Prostate gland (tissue), 2 donors: Measurements from ENCODE around the gene BIRC6. TPM values are rescaled to one million over a fixed set of nuclear protein-coding genes. Genes with fewer than 3 reads are reported as not detected.

Source experiments
- DNase-seq: peaks from one replicate; pipeline ENCODE4 v3.0.0-alpha.2; 2019; ENCODE audit warnings: low spot score
- H3K27ac ChIP-seq, 2 donors: fragments of 200-600 bp; sonication (generic); 2 replicates each; pipeline ENCODE4 v1.5.1; 2017 to 2019
- H3K27me3 ChIP-seq: fragments of 200-600 bp; sonication (generic); replicated peaks from 2 replicates; pipeline ENCODE4 v1.5.1; 2019; ENCODE audit not compliant: insufficient read depth
- H3K36me3 ChIP-seq, 2 donors: fragments of 200-600 bp; sonication (generic); 1 replicate in 1 of 2; 2 replicates in 1 of 2; pipeline versions ENCODE4 v1.5.1 to v1.8.1; 2017 to 2019
- H3K4me1 ChIP-seq: fragments of 200-600 bp; sonication (generic); replicated peaks from 2 replicates; pipeline ENCODE4 v1.5.1; 2019
- H3K4me3 ChIP-seq, 2 donors: fragments of 200-600 bp; sonication (generic); 2 replicates each; pipeline ENCODE4 v1.5.1; 2017 to 2019
- H3K9me3 ChIP-seq: fragments of 200-600 bp; sonication (generic); 2 replicates; pipeline ENCODE4 v1.5.1; 2017
- POLR2A ChIP-seq: fragments of 450-650 bp; IDR thresholded peaks from one replicate; pipeline ENCODE4 v1.6.1; 2016; ENCODE audit warnings: antibody characterized with exemption, mild to moderate bottlenecking
- POLR2AphosphoS5 ChIP-seq: sonication (generic); formaldehyde crosslinking; IDR thresholded peaks from one replicate; pipeline ENCODE4 v1.6.1; 2017; ENCODE audit warnings: antibody characterized with exemption
- WGBS: methylation state at CpG from one replicate; pipeline ENCODE4 v1.1.5; 2018; 5-methylcytosine and 5-hydroxymethylcytosine counted together
- intact Hi-C: fragments of 100-400 bp; cut with DNase I; formaldehyde crosslinking; loops from one replicate; pipeline ENCODE4 v1.14.2; 2022
- total RNA-seq, 2 donors: library from RNA; depleted of rRNA; stranded (reverse); fragments of >200 nt; gene quantifications; one replicate each; pipeline ENCODE4 v1.1.0, GENCODE V29; 2016
- TF ChIP-seq, protein P1 (sequence below), 4 experiments: fragments of 200-600 bp in 2 of 4; fragments of 450-650 bp in 2 of 4; sonication (generic) in 2 of 4; IDR thresholded peaks; 1 replicate in 3 of 4; 2 replicates in 1 of 4; pipeline ENCODE4 v1.5.1; 2016 to 2019; ENCODE audit warnings: antibody characterized with exemption in 4 of 4, mild to moderate bottlenecking in 2 of 4, moderate library complexity in 2 of 4

Gene BIRC6
- total RNA-seq, 2 donors from 2014 or later: 89.6 to 113 TPM

DNA sequence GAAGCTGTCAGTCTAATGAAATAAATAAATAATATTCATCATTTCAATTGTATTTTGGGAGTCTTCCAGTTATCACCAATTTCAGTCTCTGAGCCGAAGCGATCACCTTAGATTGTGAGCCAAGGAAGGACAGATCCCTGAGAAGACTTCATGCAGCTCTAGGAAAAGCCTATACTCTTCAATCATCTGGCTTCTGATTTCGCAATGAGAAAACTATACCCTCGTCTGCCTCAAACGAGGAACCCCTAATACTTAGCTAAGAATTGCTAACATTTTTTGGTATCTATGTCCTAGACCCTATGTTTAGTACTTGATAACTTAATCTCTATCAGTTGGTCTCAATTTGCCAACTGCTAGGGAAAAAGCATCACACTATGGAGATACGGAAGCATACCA, 266.5 kb downstream of the BIRC6 start:
- no peak overlapping the region for H3K27ac ChIP-seq

DNA sequence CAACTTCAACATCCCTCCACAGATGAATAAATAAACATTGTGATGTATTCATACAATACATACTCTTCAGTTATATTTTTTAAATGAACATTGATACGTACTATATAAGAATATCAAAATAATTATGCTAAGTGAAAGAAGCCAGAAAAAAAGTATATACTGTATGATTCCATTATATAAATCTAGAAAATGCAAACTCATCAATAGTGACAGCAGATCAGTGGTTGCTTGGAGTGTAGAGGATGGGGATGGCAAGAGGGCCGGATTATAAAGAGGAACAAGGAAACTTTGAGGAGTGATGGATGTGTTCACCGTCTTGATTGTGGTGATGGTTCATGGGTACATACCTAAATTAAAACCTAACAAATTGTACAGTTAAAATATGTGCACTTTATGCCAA, 268.0 kb downstream of the BIRC6 start:
- 92% methylated on average over 3 of the region's 3 CpGs for WGBS
- Histone ChIP-seq H3K27ac (no peak overlapping the region), H3K27me3 (no peaks in the 10 kb centered on the region), H3K4me1 (no peaks in the 10 kb centered on the region), H3K9me3 (no peaks in the 10 kb centered on the region), H3K36me3 (no peaks in the 10 kb centered on the region), H3K4me3 (no peak overlapping the region)
- no peak for TF ChIP-seq POLR2AphosphoS5
- TF ChIP-seq POLR2A: no peak
- TF ChIP-seq, protein P1, sequence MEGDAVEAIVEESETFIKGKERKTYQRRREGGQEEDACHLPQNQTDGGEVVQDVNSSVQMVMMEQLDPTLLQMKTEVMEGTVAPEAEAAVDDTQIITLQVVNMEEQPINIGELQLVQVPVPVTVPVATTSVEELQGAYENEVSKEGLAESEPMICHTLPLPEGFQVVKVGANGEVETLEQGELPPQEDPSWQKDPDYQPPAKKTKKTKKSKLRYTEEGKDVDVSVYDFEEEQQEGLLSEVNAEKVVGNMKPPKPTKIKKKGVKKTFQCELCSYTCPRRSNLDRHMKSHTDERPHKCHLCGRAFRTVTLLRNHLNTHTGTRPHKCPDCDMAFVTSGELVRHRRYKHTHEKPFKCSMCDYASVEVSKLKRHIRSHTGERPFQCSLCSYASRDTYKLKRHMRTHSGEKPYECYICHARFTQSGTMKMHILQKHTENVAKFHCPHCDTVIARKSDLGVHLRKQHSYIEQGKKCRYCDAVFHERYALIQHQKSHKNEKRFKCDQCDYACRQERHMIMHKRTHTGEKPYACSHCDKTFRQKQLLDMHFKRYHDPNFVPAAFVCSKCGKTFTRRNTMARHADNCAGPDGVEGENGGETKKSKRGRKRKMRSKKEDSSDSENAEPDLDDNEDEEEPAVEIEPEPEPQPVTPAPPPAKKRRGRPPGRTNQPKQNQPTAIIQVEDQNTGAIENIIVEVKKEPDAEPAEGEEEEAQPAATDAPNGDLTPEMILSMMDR (IDR thresholded peaks at IDR 0.05): no peak
- no peak for DNase-seq
- intact Hi-C loops: no loop called here

More for the DNA sequence above, 266.5 kb downstream of the BIRC6 start:
- no peaks in the 10 kb centered on the region for H3K36me3 ChIP-seq
- 94% methylated on average over 6 of the region's 6 CpGs for WGBS
- H3K4me1 ChIP-seq: no peaks in the 10 kb centered on the region
- no peaks in the 10 kb centered on the region for H3K9me3 ChIP-seq
- TF ChIP-seq POLR2AphosphoS5 (no peak), POLR2A (no peak)
- TF ChIP-seq, protein P1 (IDR thresholded peaks at IDR 0.05): no peak
- DNase-seq: no peak
- intact Hi-C loops: no loop called here
- no peaks in the 10 kb centered on the region for H3K27me3 ChIP-seq
- H3K4me3 ChIP-seq: no peak overlapping the region

DNA sequence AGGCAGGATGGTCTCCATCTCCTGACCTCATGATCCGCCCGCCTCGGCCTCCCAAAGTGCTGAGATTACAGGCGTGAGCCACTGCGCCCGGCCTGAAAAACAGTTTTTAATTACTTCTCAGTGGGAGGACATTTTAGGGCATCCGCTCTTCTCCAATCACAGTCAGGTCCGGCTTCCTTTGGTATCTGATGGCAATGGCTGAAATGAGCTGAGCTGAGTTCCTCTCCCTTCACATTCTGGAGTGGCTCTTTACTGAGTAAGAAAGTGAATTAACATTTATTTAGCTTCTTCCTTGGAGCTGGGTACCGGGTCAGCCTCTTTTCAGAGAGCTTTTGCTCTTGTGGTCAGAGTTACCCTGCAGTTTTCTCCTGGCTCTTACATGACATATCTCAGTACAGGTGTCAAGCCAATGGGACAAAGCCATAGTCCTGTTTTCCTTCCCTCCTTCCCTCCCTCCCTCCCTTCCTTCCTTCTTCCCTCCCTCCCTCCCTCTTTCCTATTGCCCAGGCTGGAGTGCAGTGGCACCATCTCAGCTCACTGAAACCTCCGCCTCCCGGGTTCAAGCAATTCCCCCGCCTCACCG, 269.9 kb downstream of the BIRC6 start:
- H3K9me3 ChIP-seq: no peaks in the 10 kb centered on the region
- no peak overlapping the region for H3K4me3 ChIP-seq
- 64% methylated on average over 13 of the region's 13 CpGs for WGBS

DNA sequence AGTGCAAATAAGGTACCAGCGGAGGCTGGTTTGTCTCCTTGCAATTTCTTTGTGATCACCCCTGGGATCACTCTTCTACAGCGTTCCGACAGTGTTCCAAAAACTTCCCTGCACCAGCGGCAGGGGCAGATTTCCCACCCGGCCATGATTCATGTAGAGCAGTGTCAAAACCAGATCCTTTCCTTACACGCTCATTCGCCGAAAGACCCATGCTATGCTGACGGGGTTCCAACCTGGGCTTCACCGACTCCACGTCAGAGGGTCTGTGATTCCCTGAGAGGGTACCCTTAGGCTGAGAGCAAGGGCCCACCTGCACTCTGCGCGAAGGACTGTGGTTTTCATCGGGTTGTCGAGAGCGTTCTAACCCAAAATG, 270.6 kb downstream of the BIRC6 start:
- Histone ChIP-seq H3K4me1 (no peaks in the 10 kb centered on the region), H3K9me3 (no peaks in the 10 kb centered on the region), H3K36me3 (no peaks in the 10 kb centered on the region), H3K27ac (peak overlapping the region; percentile 53 to 66), H3K4me3 (peak overlapping the region; percentile 64 to 68), H3K27me3 (no peaks in the 10 kb centered on the region)
- TF ChIP-seq POLR2A: no peak
- TF ChIP-seq, protein P1 (IDR thresholded peaks at IDR 0.05): no peak
- peak; percentile 18 for DNase-seq
- intact Hi-C loops: no loop called here
- WGBS: 0% methylated on average over 14 of the region's 16 CpGs

More for the DNA sequence above, 269.9 kb downstream of the BIRC6 start:
- intact Hi-C loops: no loop called here
- no peaks in the 10 kb centered on the region for H3K4me1 ChIP-seq
- no peak overlapping the region for H3K27ac ChIP-seq
- DNase-seq: no peak
- no peak for TF ChIP-seq POLR2A
- TF ChIP-seq POLR2AphosphoS5: no peak
- TF ChIP-seq, protein P1 (IDR thresholded peaks at IDR 0.05): no peak
- no peaks in the 10 kb centered on the region for H3K36me3 ChIP-seq
- H3K27me3 ChIP-seq: no peaks in the 10 kb centered on the region

DNA sequence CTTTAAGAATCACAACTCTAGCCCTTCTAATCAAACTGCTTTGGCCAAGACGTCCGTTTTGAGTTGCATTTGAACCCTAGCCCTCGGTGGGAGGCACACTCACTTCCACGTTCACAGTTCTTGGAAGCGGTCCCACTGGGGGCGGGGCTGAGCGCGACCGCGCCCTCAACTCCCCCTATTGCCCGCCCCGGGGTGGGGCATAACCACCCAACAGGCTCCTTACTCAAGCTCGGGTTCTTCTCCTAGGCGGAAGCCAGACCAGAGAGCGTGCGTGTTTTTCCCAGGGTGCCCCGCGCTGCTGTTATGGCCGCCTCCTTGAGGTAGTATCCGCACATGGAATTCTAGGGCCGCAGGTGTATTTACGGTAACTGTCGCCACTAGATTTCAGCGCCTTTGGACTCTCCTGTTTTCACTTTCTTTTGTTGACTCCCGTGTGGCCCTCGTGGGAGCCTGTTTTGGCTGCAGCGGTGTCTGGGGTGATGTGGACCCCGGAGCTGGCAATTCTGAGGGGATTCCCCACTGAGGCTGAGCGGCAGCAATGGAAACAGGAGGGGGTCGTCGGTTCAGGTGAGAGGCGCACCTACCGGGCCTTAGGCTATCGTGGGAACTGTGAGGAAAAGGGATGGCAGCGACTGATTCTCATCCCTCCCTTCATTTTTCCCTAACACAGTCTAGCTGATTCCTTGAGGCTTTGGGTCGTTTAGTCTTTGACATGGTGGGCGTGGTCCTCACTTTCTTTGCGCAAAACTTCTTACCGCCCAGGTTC, 271.2 kb downstream of the BIRC6 start, which contains the start of gene TTC27:
TSS of gene TTC27 (plus strand) at position 237 of the 766 bp plus-strand sequence. CDS start at position 480, 243 bp downstream.
- under 1% methylated on average over 39 of the region's 39 CpGs for WGBS
- Histone ChIP-seq H3K36me3 (no peaks in the 10 kb centered on the region), H3K27me3 (no peaks in the 10 kb centered on the region), H3K4me3 (peak within 1 kb of the TSS; percentile 64 to 68), H3K27ac (peak within 1 kb of the TSS; percentile 53 to 66), H3K9me3 (no peaks in the 10 kb centered on the region), H3K4me1 (no peaks in the 10 kb centered on the region)
- TF ChIP-seq POLR2A: peak; percentile 37
- TF ChIP-seq, protein P1 (IDR thresholded peaks at IDR 0.05): peak in 2 of 4 experiments; percentile 23 to 38
- TF ChIP-seq POLR2AphosphoS5: peak; percentile 96
- peak; percentile 95 for DNase-seq
- intact Hi-C loops: no loop called here
